HG03135 (cell line): ENCODE results near the gene TRAF7.

ENCODE experiments used
- ATAC-seq: cut with Tn5 transposase; IDR thresholded peaks from one replicate; pipeline ENCODE4 v1.9.1; 2021; ENCODE audit warnings: mild to moderate bottlenecking, moderate library complexity; ENCODE audit not compliant: unreplicated experiment

The TRAF7 gene

DNA sequence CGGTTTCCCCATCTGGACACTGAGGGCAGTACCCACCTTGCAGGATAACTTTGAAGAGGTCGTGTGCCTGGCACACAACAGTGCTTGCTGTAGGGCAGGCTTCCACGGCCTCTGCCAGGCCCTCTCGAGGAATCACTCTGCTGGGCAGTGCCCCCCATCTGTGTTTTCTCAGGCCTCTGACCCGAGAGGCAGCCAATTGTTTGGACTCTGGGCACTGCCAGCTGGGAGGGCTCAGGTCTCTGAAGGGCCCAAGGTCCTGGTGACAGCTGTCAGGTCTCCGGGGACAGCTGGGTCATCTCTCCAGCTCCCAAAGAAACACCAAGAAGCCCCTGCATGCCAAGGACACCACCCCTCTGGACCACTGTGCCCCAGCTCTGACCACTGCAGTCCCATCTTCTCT, 8.2 kb upstream of the TRAF7 start:
- ATAC-seq: no peak

DNA sequence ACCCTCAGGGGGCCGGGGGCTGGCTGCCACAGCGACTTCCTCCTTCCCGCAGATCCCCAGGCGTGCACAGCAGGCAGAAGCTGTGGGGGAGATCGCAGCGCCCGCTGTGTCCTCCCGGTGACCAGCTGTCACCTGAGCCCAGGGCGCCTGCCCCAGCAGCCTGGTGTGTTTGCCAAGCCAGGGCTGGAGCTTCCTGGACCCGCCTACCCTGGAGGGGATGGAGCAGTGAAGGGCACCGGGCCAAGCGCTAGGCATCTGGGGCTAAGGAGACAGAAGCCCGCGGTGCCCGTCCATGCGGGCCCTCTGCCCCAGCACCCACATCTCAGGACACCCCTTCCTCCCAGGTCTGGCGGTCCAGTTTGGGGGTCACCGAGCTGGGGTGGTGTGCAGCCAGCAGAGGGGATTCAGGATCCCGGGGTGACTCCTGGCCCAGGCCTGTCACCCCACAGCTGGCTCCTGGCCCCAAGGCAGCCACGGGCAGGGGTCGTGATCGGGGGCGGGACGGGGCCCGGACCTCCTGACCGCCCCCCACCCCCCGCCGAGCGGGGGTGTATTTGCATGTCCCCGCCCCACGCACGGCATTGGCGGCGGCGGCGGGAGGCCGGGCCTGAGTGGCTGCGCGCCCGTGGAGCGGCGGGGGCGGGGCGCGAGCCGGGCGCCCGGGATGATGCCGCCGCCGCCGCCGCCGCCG, 7.5 kb upstream of the TRAF7 start, which contains the start of gene RAB26:
TSS of gene RAB26 (plus strand) at position 645 of the 691 bp plus-strand sequence. CDS start 159 bp downstream, outside the sequence.
- no peak for ATAC-seq

DNA sequence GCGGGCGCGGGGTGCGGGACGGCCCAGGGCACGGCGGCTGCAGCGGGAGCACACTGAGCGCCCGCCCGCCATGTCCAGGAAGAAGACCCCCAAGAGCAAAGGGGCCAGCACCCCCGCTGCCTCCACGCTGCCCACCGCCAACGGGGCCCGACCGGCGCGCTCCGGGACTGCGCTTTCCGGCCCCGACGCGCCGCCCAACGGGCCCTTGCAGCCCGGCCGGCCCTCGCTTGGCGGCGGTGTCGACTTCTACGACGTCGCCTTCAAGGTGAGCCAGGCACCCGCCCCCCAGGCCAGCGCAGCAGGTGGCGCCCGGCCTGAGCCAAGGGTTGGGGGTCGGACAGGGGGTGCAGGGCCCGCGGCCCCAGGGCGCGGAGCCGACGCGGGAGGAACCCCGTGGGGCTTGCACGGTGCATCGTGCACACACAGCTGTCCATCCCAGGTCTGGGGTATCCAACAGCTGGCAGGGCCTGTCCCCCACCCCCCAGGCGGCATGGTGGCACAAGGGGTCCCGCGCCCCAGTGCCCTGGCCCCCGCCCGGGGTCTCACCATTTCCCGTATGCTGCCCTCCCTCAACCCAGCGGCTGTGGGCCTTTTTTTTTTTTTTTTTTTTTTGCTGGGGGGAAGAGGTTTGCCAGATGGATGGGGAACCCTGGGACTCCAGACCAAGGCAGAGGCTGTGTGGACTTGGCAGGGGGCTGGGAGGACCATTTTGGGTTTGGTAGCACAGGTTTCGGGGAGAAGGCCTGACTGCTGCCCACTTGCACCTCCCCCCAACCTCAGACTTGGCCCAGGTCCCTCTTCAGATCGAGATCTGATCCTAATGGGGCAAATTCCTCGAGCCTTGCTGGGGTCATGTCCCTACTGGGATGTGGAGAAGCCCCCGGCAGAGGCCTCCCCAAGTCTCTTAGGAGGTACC, 6.6 kb upstream of the TRAF7 start:
- ATAC-seq: no peak

DNA sequence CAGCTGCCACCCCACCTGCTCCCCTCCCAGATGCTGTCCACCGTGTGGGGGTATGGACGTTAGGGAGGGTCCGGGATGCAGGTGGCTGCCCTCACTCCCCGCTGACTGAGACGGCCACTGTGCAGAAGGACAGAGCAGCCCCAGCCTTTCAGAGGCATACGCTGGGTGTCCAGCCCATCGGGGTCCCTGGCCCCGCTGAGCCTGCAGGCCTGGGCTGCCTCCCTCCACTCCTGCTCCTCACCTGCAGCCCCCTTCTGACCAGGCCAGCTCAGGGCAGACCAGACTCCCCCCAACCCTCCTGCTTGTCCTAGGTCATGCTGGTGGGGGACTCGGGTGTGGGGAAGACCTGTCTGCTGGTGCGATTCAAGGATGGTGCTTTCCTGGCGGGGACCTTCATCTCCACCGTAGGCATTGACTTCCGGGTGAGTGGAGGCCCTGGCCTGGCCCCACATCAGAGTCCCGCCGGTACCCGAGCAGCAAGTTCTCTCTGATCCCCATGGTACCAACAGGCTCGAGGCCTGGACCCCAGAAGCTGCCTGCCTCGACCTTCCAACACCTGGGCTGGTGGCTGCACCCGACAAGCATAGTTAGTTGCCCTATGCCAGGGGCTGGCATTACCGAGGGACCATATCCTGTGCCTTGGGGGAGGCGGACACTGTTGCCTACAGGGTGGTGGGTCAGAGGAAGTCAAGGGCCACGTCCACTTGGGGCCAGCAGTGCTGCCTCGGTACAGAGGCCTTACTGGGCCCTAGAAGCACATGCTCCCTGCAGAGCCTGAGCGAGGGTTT, 5.8 kb upstream of the TRAF7 start:
- ATAC-seq: no peak

DNA sequence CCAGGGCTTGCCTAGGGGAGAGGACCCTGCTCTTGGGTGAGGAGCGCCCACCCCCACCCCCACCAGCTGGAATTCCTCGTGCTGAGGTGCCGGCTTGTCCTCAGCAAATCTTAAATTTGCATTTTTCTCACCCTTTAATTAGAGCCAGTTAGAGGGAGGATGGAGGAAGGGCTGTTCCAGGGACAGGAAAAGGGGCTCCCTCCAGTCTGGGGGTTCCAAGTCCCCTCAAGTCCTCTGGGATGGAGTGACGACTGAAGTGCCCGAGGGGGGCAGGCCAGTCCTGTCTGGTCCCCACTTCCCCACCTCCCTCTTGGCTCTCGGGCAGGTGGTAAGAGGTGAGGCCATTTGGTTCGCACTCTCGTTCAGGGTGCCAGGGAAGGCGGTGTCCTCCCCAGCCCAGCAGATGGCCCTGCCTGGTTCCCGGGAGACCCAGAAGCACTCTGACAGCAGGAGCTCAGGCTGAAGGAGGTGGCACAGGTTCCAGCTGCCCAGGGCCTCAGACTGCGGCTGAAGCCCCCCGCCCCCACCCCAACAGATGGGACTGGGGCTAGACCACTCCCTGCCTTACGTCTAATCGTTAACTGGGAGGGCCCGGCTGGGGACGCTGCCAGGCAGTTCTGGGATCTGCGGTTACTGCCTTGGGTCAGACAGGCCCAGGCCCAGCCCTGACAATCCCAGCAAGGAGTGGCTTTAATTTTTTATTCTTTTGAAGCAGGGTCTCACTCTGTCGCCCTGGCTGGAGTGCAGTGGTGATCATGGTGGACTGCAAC, 5.0 kb upstream of the TRAF7 start:
- no peak for ATAC-seq

DNA sequence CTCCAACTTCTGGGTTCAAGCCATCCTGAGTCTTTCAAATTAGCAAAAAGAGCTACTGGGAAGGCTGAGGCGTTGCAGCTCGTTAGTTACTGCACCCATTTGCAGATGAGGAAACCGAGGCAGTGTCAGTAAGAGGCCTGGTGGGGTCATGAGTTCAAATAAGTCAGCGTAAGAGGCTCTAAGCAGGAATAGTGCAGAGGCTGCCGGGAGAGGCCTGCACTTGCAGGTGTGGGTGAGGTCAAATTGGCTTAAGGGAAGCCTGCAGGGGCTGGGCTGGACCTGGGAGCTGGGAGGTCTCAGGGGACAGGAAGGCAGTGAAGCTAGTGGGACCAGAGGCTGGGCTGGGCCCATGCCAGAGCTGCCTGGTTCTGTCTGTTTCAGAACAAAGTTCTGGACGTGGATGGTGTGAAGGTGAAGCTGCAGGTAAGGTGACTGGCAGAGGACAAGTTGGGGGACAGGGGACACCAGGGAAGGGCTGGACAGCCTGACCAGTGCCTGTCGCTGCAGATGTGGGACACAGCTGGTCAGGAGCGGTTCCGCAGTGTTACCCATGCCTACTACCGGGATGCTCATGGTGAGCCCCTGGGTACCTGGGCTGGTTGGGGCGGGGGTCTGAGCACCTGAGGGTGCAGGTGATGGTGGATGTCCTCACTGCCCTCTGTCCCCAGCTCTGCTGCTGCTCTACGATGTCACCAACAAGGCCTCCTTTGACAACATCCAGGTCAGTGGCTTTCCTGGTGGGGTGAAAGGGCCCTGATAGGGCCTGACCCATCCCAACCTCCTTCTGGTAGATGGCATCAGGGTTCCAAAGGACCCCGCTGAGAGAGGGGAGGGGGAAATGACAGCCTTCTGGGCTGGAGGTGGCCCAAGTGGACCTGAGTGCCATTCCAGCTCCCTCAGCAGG, 4.1 kb upstream of the TRAF7 start:
- no peak for ATAC-seq

DNA sequence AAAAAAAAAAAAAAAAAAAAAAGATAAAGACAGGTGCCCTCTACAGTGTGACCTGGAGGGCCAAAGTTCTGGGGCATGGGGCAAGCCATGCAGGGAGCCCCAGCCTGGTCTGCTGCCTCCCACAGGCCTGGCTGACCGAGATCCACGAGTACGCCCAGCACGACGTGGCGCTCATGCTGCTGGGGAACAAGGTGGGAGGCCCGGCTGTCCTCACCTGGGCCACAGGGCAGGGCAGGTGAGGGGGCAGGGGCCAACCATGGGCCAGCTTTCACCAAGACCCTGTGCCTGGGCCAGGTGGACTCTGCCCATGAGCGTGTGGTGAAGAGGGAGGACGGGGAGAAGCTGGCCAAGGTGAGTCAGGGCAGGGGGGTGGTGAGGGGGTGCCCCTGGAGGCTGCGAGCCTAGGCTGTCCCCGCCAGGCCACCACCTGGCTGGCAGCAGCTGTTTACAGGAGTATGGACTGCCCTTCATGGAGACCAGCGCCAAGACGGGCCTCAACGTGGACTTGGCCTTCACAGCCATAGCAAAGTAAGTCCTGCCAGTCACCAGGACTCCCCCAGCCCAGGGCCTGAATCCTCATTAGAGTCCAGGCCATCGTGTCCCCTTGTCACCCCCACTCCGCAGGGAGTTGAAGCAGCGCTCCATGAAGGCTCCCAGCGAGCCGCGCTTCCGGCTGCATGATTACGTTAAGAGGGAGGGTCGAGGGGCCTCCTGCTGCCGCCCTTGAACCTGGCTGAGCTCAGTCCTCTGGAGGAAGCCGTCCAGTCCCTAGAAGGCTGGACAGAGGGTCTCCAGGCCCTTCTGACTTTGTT, 2.7 kb upstream of the TRAF7 start:
- no peak for ATAC-seq

DNA sequence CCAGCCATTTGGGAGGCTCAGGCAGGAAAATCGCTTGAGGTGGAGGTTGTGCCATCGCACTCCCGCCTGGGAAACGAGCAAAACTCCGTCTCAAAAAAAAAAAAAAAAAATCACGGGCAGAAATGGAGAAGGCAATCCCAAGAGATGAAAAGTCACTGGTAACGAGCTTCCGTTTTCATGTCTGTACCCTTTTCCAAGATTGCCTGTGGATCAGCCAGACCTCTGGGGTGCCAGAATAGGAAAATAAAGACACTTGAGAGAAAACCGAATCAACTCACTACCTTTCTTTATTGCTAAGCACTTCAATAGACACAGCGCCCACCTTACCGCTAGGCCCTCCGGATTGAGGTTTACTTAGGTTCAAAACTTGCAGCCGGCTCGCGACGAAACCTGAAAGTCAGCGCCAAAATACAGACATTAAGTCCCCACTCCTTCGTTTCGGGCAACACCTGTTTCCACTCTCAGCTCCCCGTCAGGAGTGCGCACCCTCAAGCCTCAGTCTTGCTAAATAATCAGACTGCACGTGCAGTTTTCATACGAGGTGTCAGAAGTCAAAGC, 970 bp upstream of the TRAF7 start:
- ATAC-seq: no peak

DNA sequence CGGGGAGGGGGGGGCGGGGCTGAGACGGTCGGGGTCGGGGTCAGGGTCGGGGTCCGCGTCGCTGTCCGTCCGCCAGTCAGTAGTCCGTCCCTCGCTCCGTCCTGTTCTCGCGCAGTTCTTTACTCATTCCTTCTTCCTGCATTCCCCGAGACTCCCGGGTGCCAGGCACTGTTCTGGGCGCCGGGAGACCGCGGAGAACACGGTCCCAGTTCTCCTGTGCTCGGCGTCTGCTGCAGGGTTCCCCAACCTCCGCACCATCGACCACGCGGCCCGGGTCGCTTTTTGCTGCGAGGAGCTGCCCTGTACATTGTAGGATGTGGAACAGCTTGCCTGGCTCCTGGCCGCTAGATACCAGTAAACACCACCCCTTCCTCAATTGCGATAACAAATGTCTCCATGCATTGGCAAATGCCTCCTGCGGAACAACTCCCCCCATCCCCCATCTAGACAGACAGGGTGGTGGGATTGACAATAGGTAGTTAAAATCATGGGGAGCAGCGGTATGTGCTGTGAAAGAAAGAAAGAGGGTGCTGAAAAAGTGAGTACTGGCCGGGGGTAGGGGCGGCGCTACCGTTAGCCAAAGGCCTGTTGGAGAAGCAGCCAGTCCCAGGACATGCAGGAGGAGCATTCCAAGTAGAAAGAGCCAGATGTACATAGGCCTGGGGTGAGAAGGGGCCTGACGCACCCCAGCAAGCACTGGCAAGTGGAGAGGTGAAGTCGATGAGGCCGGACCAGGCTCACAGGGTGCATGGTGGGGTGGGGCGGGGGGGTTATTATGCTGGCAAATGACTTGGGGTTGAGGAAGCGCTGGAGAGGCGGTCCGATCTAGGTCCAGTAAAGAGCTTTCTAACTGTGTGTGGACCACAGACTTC, 631 bp downstream of the TRAF7 start:
- ATAC-seq: no peak

DNA sequence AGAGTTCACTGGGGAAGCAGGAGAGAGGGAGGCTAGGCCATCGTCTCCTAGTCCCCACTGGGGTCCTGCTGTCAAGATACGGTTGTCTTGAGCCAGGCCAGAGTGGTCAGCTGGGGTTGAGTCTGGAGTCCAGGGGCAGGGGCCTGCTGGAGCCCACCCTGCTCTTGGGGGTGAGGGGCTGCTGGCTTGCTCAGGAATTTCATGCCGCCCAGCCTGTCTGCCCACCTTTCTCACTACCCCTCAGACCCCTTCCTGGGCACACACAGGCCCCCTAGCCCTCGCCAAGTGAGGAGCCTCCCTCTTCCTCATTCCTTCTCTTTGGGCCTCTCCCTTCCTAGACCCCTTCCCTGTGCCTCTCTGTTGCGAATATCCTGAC, 1.3 kb downstream of the TRAF7 start:
- no peak for ATAC-seq

DNA sequence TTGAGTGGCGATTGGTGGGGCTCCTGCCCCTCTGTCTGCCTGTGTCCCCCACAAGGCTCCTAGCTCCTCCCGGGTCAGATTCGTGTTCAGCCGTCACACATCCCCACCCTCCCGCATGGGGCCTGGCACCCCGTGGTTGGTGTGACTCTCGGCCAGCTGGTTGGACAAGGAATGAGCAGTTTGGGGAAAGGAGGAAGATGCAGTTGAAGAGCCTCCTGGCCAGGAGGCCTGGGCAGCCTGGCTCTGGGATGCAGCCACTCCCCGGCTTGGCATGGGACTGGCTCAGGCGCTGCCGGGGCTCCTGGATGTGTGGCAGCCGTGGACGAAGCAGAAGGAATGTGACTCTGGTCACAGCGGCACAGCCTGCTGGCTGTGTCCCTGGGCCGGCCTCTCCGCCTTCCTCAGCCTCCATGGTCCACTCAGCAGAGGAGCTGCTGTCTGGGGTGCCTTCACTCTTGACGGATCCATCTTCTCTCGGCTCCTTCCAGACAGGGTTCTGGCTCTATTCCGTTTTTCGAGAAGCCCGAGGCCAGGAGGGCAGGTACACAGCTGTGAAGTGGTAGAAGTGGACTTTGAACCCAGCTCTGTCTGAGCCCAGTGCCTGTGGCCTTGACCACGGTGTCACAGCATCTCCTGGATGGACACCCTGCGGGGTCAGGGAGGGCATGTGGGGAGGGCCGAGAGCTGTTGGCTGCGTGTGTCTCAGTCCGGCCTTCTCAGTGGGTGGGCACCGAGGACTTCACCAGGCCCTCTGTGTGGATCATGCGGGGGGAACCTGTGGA, 2.1 kb downstream of the TRAF7 start:
- ATAC-seq: no peak

DNA sequence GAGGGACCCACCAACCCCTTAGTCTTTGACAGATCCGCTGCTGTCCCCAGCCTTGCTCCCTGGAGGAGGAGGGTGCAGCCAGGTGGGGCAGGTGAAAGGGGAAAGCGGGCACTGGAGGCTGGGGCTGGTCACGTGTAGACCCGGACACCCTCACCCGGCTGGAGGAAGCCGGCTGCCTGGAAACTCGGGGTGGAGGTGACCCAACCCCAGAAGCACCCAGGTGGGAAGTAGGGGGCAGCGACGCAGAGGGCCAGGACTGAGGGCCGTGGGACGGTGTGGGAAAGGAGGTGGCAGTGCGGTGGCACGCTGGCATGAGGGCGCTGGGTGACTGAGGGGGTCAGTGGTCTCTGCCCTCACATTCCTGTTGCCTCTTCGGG, 2.7 kb downstream of the TRAF7 start:
- ATAC-seq: no peak

DNA sequence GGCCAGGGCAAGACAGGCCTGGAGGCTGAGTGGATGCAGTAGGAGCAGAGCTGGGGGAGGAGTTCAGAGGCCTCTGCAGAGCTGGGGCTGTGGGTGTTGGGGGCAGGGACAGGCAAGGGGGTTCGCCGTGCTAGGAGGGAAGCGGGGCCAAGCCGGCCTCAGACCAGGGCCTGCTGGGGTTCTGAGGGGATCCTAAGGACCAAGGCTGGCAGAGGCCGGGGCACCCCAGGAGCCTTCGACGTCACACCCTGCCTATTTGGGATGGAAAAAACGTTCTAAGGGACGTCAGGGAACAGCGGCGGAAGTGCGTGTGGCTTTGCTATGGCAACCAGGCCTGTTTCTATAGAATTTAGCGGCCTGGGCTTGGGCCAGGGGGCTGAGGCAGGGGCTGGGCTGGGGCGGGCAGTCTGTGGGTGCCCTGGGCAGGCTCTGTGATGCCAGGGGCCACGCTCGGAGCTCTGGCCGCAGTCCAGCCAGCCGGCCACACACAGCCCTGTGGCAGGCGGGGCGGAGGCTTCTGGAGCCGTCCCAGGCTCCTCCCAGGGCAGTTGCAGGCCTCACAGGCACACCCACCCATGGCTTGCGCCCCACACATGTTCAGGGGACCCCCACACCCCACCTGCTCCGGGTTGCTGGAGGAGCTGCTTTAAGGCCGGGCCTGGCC, 3.7 kb downstream of the TRAF7 start:
- ATAC-seq: no peak

DNA sequence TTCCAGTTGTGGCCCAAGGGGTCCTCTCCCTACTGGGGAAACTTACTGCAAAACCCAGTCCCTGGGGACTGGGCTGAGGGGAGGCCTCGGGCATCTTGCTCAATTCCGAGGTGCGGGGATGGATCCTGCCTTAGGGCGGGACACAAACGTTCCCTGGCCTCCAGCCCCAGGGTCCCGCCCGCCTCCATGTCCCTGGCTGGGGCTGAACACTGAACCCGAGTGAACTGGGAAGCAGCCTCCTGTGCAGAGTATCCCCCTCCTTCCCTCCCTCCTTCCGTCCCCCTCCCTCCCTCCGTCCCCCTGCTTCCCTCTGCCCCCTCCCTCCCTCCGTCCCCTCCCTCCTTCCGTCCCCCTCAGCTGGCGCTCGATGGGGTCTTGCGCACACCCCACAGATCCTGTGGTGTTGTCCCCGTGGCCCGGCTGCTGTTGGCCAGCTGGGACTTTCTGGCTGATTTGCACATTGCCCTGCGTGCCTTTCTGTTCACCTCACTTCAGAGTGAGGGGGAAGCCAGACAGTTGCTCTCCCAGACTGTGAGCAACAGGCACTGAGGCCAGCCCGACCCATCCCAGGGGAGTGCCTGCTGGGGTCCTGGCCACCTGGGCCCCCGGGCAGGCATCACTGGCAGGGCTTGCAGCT, 5.5 kb downstream of the TRAF7 start:
- ATAC-seq: no peak

DNA sequence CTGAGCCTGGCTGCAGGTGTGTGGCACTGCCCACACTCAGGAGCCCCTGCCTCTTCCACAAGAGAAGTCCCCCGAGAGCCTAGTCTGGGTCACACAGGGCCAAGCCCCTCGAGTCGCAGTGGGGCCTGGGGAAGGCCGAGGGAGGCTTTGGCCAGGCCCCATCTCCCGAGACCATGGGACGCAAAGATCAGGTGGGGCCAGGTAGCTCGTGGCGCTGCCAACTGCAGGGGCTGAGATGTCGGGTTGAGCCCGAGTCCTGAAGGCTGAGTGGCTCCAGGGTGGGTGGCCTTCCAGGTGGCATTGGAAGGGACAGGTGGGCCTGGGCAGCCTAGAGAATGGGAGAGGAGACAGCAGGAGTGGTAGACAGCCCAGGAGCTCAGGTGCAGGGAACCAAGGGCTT, 6.3 kb downstream of the TRAF7 start:
- no peak for ATAC-seq

DNA sequence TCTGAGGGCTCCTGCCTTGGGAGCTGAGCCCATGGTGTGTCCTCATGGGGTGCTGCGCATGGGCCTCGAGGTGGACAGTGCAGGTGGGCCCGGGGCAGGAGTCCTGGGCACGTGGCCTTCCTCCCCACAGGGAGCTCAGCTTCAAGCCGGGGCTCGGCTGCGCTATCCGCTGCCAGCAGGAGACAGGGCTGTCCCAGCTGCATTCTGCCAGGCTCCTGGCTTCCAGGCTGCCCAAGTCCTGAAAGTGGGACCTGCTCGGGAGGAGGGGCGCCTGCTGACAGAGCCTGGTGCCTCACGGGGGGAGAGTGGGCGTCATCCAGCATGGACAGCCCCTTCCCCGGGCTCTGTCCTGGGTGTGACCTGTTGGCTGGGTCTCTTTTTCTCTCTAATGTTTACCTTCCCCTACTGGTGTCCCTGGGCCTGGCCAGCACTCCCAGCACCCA, 7.1 kb downstream of the TRAF7 start:
- no peak for ATAC-seq
